Hematopoietic multipotent progenitor cell treated with erythropoietin and hydrocortisone succinate and interleukin-3 and kit ligand, for 17 days (in vitro differentiated cells): ENCODE results near the gene TGFBRAP1.

Source experiments
- DNase-seq: peaks from one replicate; pipeline ENCODE4 v3.0.0-alpha.2; 2015; ENCODE audit warnings: low spot score

TGFBRAP1 gene

GRCh38 chr2:105329561-105330495, at the start of gene TGFBRAP1:
TGFBRAP1 (minus strand) TSS chr2:105329735; CDS start chr2:105308301, 21,434 bp downstream.
- peak; percentile 27 for DNase-seq

- DNase-seq: no peak
Observed at GRCh38 chr2:105378921-105379383, 49.4 kb upstream of the TGFBRAP1 start.

GRCh38 chr2:105378276-105378840, 48.8 kb upstream of the TGFBRAP1 start:
- no peak for DNase-seq

GRCh38 chr2:105377871-105378270, 48.3 kb upstream of the TGFBRAP1 start:
- peak; percentile 44 for DNase-seq

- no peak for DNase-seq
Observed at GRCh38 chr2:105376789-105377240, 47.3 kb upstream of the TGFBRAP1 start.

- no peak for DNase-seq
Observed at GRCh38 chr2:105376010-105376409, 46.5 kb upstream of the TGFBRAP1 start.

- DNase-seq: no peak
Observed at GRCh38 chr2:105375001-105375561, 45.5 kb upstream of the TGFBRAP1 start.

GRCh38 chr2:105373895-105374401, 44.4 kb upstream of the TGFBRAP1 start:
- no peak for DNase-seq

GRCh38 chr2:105373344-105373781, 43.8 kb upstream of the TGFBRAP1 start:
- DNase-seq: no peak

GRCh38 chr2:105371810-105372209, 42.3 kb upstream of the TGFBRAP1 start:
- DNase-seq: no peak

GRCh38 chr2:105371156-105371555, 41.6 kb upstream of the TGFBRAP1 start:
- DNase-seq: no peak

GRCh38 chr2:105369777-105370690, 40.5 kb upstream of the TGFBRAP1 start:
- peak; percentile 89 for DNase-seq

GRCh38 chr2:105368759-105369408, 39.3 kb upstream of the TGFBRAP1 start:
- no peak for DNase-seq

- DNase-seq: no peak
Observed at GRCh38 chr2:105365206-105365605, 35.7 kb upstream of the TGFBRAP1 start.

GRCh38 chr2:105364436-105365139, 35.1 kb upstream of the TGFBRAP1 start:
- no peak for DNase-seq

GRCh38 chr2:105362862-105363591, 33.5 kb upstream of the TGFBRAP1 start:
- DNase-seq: no peak

- DNase-seq: no peak
Observed at GRCh38 chr2:105361102-105361889, 31.8 kb upstream of the TGFBRAP1 start.

GRCh38 chr2:105358593-105358992, 29.1 kb upstream of the TGFBRAP1 start:
- no peak for DNase-seq

GRCh38 chr2:105357122-105357521, 27.6 kb upstream of the TGFBRAP1 start:
- DNase-seq: no peak
